IMR-90 (cell line): ENCODE results near the gene C11orf42. TPM values are rescaled to one million over a fixed set of nuclear protein-coding genes. Genes with fewer than 3 reads are reported as not detected.

Experiments
- ATAC-seq: fragments of 200-7000 bp; cut with Tn5 transposase; 2 replicates; pipeline ENCODE4 v1.9.1; 2020; ENCODE audit warnings: low read depth, mild to moderate bottlenecking, moderate library complexity
- BruUV-seq: library from RNA; stranded (reverse); fragments of 400-500 nt; replicated peaks from 2 replicates; lab custom pipeline; 2021; lab: Mats Ljungman, UMichigan
- CTCF ChIA-PET: fragments of 300-600 bp; formaldehyde crosslinking; extraction: SDS; loops from one replicate; lab custom pipeline; 2021; ENCODE audit warnings: antibody characterized with exemption; lab: Yijun Ruan, JAX
- POLR2A ChIA-PET: fragments of 300-600 bp; sonication (Branson Sonifier 250); formaldehyde crosslinking; loops from one replicate; lab custom pipeline; 2022; ENCODE audit warnings: antibody characterized with exemption; ENCODE audit not compliant: unreplicated experiment; lab: Charles Lee
- DNase-seq: peaks from one replicate; pipeline ENCODE4 v3.0.0; 2013
- H2AFZ ChIP-seq: replicated peaks from 2 replicates; pipeline ENCODE3; 2013; ENCODE audit warnings: low read length, mild to moderate bottlenecking; ENCODE audit not compliant: poor library complexity
- H2AK5ac ChIP-seq: 2 replicates; pipeline ENCODE4 v1.6.1; 2013; ENCODE audit warnings: low read depth, low read length, inconsistent platforms
- H2AK9ac ChIP-seq: replicated peaks from 2 replicates; pipeline ENCODE3; 2013; ENCODE audit warnings: mild to moderate bottlenecking, low read depth, low read length, moderate library complexity; ENCODE audit not compliant: poor library complexity
- H2BK120ac ChIP-seq: 2 replicates; pipeline ENCODE4 v1.6.1; 2013; ENCODE audit warnings: low read depth, low read length, inconsistent platforms
- H2BK15ac ChIP-seq: 3 replicates; pipeline ENCODE4 v1.6.1; 2013; ENCODE audit warnings: low read depth, low read length, inconsistent platforms
- H2BK20ac ChIP-seq: 2 replicates; pipeline ENCODE4 v1.6.1; 2013; ENCODE audit warnings: low read depth, mild to moderate bottlenecking, inconsistent platforms, low read length, moderate library complexity
- H2BK5ac ChIP-seq: 2 replicates; pipeline ENCODE4 v1.6.1; 2013; ENCODE audit warnings: mild to moderate bottlenecking, low read depth, low read length, inconsistent platforms; ENCODE audit not compliant: poor library complexity, severe bottlenecking
- H3K14ac ChIP-seq: replicated peaks from 2 replicates; pipeline ENCODE4 v1.6.1; 2013; ENCODE audit warnings: low read depth, low read length, inconsistent platforms
- H3K18ac ChIP-seq: 2 replicates; pipeline ENCODE4 v1.6.1; 2013; ENCODE audit warnings: low read depth, low read length, control low read depth
- H3K23ac ChIP-seq: 2 replicates; pipeline ENCODE4 v1.6.1; 2013; ENCODE audit warnings: low read depth, low read length, inconsistent platforms
- H3K27ac ChIP-seq: 2 replicates; pipeline ENCODE4 v1.5.1; 2013; ENCODE audit warnings: mild to moderate bottlenecking, control low read depth, low read length; ENCODE audit not compliant: insufficient read depth
- H3K27me3 ChIP-seq: 2 replicates; pipeline ENCODE4 v1.6.1; 2013; ENCODE audit warnings: low read length; ENCODE audit not compliant: control insufficient read depth, insufficient read depth
- H3K36me3 ChIP-seq: 2 replicates; pipeline ENCODE4 v1.6.1; 2013; ENCODE audit warnings: low read length, mixed read lengths; ENCODE audit not compliant: control insufficient read depth, insufficient read depth
- H3K4ac ChIP-seq: 2 replicates; pipeline ENCODE4 v1.6.1; 2013; ENCODE audit warnings: low read depth, low read length, inconsistent platforms
- H3K4me1 ChIP-seq: 2 replicates; pipeline ENCODE4 v1.6.1; 2013; ENCODE audit warnings: low read length, mixed read lengths; ENCODE audit not compliant: control insufficient read depth, insufficient read depth
- H3K4me2 ChIP-seq: 2 replicates; pipeline ENCODE4 v1.6.1; 2013; ENCODE audit warnings: low read depth, mild to moderate bottlenecking, control low read depth, low read length, moderate library complexity
- H3K4me3 ChIP-seq: 2 replicates; pipeline ENCODE4 v1.5.1; 2013; ENCODE audit warnings: low read depth, mild to moderate bottlenecking, control low read depth, low read length, moderate library complexity; ENCODE audit not compliant: insufficient read depth
- H3K56ac ChIP-seq: 2 replicates; pipeline ENCODE4 v1.6.1; 2013; ENCODE audit warnings: low read length, inconsistent platforms; ENCODE audit not compliant: insufficient read depth; ENCODE audit errors: extremely low read depth
- H3K79me1 ChIP-seq, 2 experiments: 2 replicates each; pipeline ENCODE4 v1.6.1; 2013; ENCODE audit warnings: low read length in 2 of 2, inconsistent platforms in 1 of 2, low read depth in 1 of 2
- H3K9ac ChIP-seq: 2 replicates; pipeline ENCODE4 v1.6.1; 2013; ENCODE audit warnings: low read depth, low read length, control low read depth
- H3K9me1 ChIP-seq: 2 replicates; pipeline ENCODE4 v1.6.1; 2013; ENCODE audit warnings: low read length, inconsistent platforms; ENCODE audit not compliant: insufficient read depth
- H3K9me3 ChIP-seq: 2 replicates; pipeline ENCODE4 v1.6.1; 2013; ENCODE audit warnings: low read length; ENCODE audit not compliant: control insufficient read depth, insufficient read depth
- H4K20me1 ChIP-seq: 2 replicates; pipeline ENCODE4 v1.6.1; 2013; ENCODE audit warnings: low read length, inconsistent platforms; ENCODE audit not compliant: insufficient read depth
- H4K5ac ChIP-seq: 2 replicates; pipeline ENCODE4 v1.6.1; 2013; ENCODE audit warnings: mild to moderate bottlenecking, low read depth, low read length, control low read depth
- H4K8ac ChIP-seq, 2 experiments: 2 replicates each; pipeline ENCODE4 v1.6.1; 2013; ENCODE audit warnings: low read depth in 2 of 2, low read length in 2 of 2, control low read depth in 1 of 2, inconsistent platforms in 1 of 2
- H4K91ac ChIP-seq: 2 replicates; pipeline ENCODE4 v1.6.1; 2013; ENCODE audit warnings: low read depth, low read length, inconsistent platforms; ENCODE audit not compliant: insufficient read depth
- BHLHE40 ChIP-seq: fragments of 150-350 bp; IDR thresholded peaks from 2 replicates; pipeline ENCODE4 v1.6.1; 2016; ENCODE audit warnings: mild to moderate bottlenecking, low read depth, low read length
- CHD1 ChIP-seq: IDR thresholded peaks from 2 replicates; pipeline ENCODE4 v1.6.1; 2012; ENCODE audit warnings: low read depth, low read length, improper control_type of control experiment
- MAZ ChIP-seq: IDR thresholded peaks from 2 replicates; pipeline ENCODE4 v1.6.1; 2012; ENCODE audit warnings: low read depth, mild to moderate bottlenecking, low read length, improper control_type of control experiment, moderate library complexity, borderline replicate concordance
- MXI1 ChIP-seq: IDR thresholded peaks from 2 replicates; pipeline ENCODE4 v1.6.1; 2012; ENCODE audit warnings: low read depth, mild to moderate bottlenecking, low read length, moderate library complexity, borderline replicate concordance
- RCOR1 ChIP-seq: IDR thresholded peaks from 2 replicates; pipeline ENCODE4 v1.6.1; 2012; ENCODE audit warnings: mild to moderate bottlenecking, low read length, improper control_type of control experiment; ENCODE audit not compliant: insufficient replicate concordance
- RFX5 ChIP-seq: IDR thresholded peaks from 2 replicates; pipeline ENCODE4 v1.8.0; 2012; ENCODE audit warnings: low read depth, mild to moderate bottlenecking, low read length, moderate library complexity
- USF2 ChIP-seq: fragments of 150-350 bp; IDR thresholded peaks from 2 replicates; pipeline ENCODE4 v1.6.1; 2017; ENCODE audit warnings: mild to moderate bottlenecking, antibody characterized with exemption, low read length, low read depth
- WGBS, 2 experiments: methylation state at CpG; one replicate each; pipeline versions ENCODE4 v1.1.5 to v1.1.7; 2013; ENCODE audit warnings: missing lambda C conversion rate in 2 of 2; ENCODE audit not compliant: insufficient read length in 1 of 2; ENCODE audit errors: extremely low coverage in 2 of 2; 5-methylcytosine and 5-hydroxymethylcytosine counted together
- dilution Hi-C: fragments of 300-500 bp; cut with HindIII; formaldehyde crosslinking; loops from one replicate; pipeline ENCODE4 v1.14.3; 2018; ENCODE audit warnings: low sequenced_read_pairs; ENCODE audit not compliant: unreplicated experiment
- in situ Hi-C: fragments of 300-500 bp; cut with MboI; formaldehyde crosslinking; loops from 3 replicates; pipeline ENCODE4 v1.14.3; 2019; ENCODE audit warnings: low sequenced_read_pairs, inconsistent platforms, mixed read lengths
- intact Hi-C: fragments of 100-400 bp; cut with micrococcal nuclease; formaldehyde crosslinking; loops from 2 replicates; pipeline ENCODE4 v1.10.0; 2022
- polyA plus RNA-seq, 3 experiments: library from polyadenylated mRNA; depleted of rRNA; stranded (reverse); fragments of >200 nt; gene quantifications; 2 replicates each; pipeline ENCODE4 v1.2.3, GENCODE V29; 2012; ENCODE audit warnings: low replicate concordance in 1 of 3
- total RNA-seq: library from RNA; depleted of rRNA; stranded (reverse); fragments of >200 nt; gene quantifications from 2 replicates; pipeline ENCODE4 v1.2.3, GENCODE V29; 2012

Gene C11orf42
- total and polyA plus RNA-seq, 2 of the 4 experiments (the other 2 are of a cell fraction), result not detected

DNA sequence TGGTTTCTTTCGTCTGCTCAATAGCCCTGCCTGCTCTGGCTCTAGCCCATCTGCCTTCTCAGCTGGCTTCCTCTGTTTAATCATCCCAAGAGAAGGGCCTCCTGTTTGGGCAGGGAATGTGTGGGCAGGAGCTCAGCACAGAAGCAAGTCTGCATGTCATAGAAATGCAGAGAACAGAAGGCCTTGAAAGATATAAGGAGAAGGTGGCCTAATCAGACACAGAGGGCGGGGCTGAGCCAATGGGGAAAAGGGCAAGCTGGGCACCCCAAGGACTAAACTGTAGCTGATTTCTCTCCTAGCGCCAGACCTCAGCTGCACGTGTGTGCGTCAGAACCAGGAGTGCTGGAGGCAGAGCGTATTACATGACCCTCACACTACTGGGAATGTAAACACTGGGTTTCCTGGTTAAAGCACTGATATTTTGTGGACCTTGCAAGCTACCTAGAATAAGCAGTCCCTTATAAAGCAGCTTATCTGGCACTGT is 46.7 kb downstream of the C11orf42 start:
- Histone ChIP-seq H3K27ac (peak overlapping the region; percentile 6; the same call in 1 of the 2 replicates), H2AK5ac (no peak overlapping the region), H4K91ac (no peak overlapping the region), H3K9me1 (no peaks in the 10 kb centered on the region), H2BK15ac (no peak overlapping the region), H3K56ac (no peak overlapping the region), H4K20me1 (no peaks in the 10 kb centered on the region), H3K18ac (no peak overlapping the region), H3K4me1 (peaks cover 11% of the 10 kb centered on the region), H4K5ac (no peak overlapping the region), H3K4me2 (peak overlapping the region; percentile 4; the same call in 1 of the 2 replicates), H3K36me3 (no peaks in the 10 kb centered on the region), H2AFZ (peak overlapping the region; percentile 7), H3K27me3 (peaks cover 10% of the 10 kb centered on the region), H2BK120ac (no peak overlapping the region), H2AK9ac (no peak overlapping the region), H3K4me3 (no peak overlapping the region), H3K9me3 (no peaks in the 10 kb centered on the region), H2BK5ac (no peak overlapping the region), H4K8ac (no peak overlapping the region), H2BK20ac (no peak overlapping the region), H3K23ac (no peak overlapping the region), H3K9ac (no peak overlapping the region), H3K79me1 (no peaks in the 10 kb centered on the region), H3K14ac (no peak overlapping the region), H3K4ac (no peak overlapping the region)
- in situ Hi-C loops, result loop anchor here (5.0 kb wide), 1 partner anchor 65 kb away; no protein-coding TSS in a partner anchor
- no TSS peak for BruUV-seq
- TF ChIP-seq MAZ (no peak), RCOR1 (peak; percentile 67), BHLHE40 (peak; percentile 99), CHD1 (no peak), RFX5 (no peak), USF2 (0 out of 2 replicates have a peak, but pooled peaks have one; percentile 10), MXI1 (peak; percentile 54; the same call in 1 of the 2 replicates)
- ChIA-PET CTCF (interaction anchor here (0.6 to 4.0 kb wide), 8 partner anchors 9 to 110 kb away, joined by 3 to 49 read pairs (median 5); no protein-coding TSS in a partner anchor), POLR2A (no interaction called here)
- DNase-seq (peak; percentile 85), ATAC-seq (peak; percentile 45)
- dilution Hi-C loops, result no loop called here
- WGBS, 2 experiments, result no CpG with 5 or more reads among the region's 6 CpGs
- intact Hi-C loops, result loop anchor here (1.0 kb wide), 3 partner anchors 63 to 101 kb away; no protein-coding TSS in a partner anchor
